GM10266 (cell line): Measurements from ENCODE around the gene FOXN3.

Experiments used
- DNase-seq: peaks from one replicate; pipeline ENCODE4 v3.0.0; 2012; ENCODE audit errors: extremely low spot score
- CTCF ChIP-seq: IDR thresholded peaks from 2 replicates; pipeline ENCODE4 v1.5.1; 2012; ENCODE audit warnings: mild to moderate bottlenecking, low read depth; ENCODE audit not compliant: control insufficient read depth, insufficient read depth; ENCODE audit errors: missing control alignments

Gene FOXN3

DNA sequence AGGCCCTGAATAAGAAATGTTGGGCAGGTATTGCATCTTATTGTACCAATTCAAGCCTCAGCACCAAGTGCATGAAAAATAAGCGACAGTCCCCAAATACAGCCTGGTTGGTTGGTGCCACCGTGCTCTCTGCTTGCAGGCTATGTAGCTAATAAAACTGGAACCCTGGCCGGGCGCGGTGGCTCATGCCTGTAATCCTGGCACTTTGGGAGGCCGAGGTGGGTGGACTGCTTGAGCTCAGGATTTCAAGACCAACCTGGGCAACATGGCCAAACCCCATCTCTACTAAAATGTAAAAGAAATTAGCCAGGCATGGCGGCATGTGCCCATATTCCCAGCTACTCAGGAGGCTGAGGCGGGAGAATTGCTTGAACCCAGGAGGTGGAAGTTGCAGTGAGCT lies 25.5 kb downstream of the FOXN3 start:
- no peak for TF ChIP-seq CTCF
- no peak for DNase-seq

GRCh38 chr14:89391123-89391522 lies 25.9 kb downstream of the FOXN3 start:
- no peak for TF ChIP-seq CTCF
- DNase-seq: no peak

DNA sequence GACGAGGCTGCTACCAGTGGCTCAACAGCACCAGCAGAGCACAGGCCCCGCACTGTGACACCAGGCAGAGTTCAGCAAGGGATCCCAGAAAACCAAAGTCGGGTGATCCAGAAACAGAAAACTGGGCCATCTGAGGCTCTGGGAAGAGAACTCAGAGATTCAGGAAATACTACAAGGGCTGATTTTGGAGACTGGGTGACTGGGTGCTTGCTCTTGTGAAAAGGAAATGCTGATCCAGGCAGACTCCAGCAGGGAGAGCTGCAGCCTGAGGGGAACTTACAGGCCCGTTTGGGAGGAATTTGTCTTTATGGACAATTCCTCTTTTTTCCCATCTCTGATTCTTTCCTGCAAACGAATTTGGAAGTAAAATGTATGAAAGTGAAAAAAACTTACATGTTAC lies 28.2 kb downstream of the FOXN3 start:
- no peak for DNase-seq
- TF ChIP-seq CTCF: no peak

DNA sequence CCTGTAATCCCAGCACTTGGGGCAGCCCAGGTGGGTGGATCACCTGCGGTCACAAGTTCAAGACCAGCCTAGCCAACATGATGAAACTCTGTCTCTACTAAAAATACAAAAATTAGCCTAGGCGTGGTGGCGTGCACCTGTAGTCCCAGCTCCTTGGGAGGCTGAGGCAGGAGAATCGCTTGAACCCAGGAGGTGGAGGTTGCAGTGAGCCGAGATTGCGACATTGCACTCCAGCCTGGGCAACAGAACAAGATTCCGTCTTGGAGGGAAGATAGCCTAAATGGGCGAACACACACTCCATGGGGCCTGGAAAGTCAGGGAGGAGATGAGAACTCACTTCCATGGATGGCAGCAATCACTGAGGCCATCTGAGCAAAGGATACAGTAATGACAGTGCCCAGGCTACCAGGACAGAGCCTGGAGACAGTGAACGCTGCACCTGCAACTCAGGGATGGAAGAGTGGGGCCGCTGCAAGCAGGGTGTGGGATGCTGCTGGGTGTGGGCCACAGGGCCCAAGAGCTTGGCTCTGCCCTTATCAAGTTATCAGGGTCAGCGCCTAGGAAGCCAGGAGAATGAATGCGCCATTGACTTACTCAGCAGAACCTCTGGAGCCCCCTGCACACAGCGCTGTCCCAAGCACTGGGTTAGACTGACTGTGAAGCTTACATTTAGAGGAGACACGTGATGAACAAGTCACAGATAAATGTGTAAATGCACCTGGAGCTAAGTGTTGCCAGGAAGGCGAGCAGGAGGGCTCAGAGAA lies 28.9 kb downstream of the FOXN3 start:
- no peak for TF ChIP-seq CTCF

DNA sequence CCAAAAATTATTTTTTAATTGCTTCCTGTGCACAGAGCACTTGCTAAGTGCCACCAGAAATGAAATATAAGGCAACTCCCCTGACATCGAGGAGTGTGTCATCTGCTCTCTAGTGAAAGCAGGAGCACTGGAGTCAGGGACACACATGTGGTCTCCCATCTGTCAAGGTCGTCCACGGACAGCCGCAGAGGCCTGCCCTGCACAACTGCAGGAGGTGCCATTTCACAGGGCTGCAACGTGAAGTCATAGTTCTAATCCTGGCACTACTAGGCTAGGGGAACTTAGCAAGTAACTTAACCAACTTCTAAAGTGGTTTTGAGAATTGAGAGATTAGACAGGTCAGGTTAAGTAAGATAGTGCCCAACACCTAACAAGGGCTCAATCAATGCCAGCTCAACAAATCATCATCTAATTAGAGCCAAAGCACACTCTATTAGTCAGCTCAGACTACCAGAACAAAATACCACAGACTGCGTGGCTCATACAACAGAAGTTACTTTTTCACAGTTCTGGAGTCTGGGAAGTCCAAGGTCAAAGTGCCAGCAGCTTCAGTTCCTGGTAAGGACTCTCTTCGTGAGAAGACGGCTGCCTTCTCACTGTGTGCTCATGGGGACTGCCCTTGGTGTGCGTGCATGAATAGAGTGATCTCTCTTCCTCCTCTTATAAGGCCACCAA lies 30.7 kb downstream of the FOXN3 start:
- no peak for DNase-seq
- TF ChIP-seq CTCF: no peak

More for the DNA sequence above, 28.9 kb downstream of the FOXN3 start:
- no peak for DNase-seq

DNA sequence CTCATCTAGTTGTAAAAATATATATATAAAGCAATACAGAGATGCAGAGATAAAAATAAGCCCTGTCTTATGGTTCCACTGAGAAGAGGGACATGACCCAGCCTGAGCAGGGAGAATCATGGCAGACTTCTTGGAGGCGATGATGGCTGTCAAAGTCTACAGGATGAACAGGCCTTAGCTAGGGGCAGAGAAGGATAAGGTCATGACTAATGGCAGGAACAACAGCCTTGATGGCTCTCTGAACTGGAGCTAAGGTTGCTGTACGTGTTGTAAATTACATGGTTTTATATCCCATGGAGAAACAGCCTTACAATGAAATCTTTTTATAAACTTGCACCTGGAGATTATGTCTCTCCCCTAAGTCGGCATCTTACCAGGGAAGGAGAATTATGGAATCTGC lies 32.4 kb downstream of the FOXN3 start:
- TF ChIP-seq CTCF: no peak
- DNase-seq: no peak

DNA sequence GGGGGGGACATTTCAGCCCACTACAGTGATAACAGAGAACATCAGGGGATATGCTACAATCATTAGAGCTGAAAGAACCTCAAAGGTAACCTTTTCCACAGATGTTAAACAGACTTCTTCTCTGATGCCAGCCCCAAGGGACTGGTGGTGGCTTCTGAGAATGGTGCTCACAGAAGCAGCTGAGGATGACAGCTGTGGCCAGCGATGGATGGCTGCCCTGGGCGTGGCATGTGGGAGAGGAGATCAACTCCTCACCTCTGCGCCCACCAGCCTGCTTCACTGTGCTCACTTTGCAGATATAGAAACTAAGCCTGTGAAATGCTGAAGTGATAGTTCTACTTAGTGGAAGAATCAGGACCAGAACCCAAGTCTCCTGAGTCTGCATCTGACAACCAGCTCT lies 33.0 kb downstream of the FOXN3 start:
- peak; percentile 40 for DNase-seq
- TF ChIP-seq CTCF: no peak
